Hepatocyte (in vitro differentiated cells): ENCODE results near the gene RTTN.

Source experiments
- EZH2 ChIP-seq: fragments of 200-600 bp; sonication (generic); IDR thresholded peaks from 2 replicates; pipeline ENCODE4 v1.6.1; 2016; ENCODE audit warnings: antibody characterized with exemption, mild to moderate bottlenecking, borderline replicate concordance
- EZH2phosphoT487 ChIP-seq: fragments of 200-600 bp; sonication (generic); IDR thresholded peaks from one replicate; pipeline ENCODE4 v1.6.1; 2018; ENCODE audit warnings: antibody characterized with exemption, mild to moderate bottlenecking, low read depth, moderate library complexity; ENCODE audit not compliant: unreplicated experiment, severe bottlenecking

GRCh38 chr18:69980982-69981804 lies 224.3 kb downstream of the RTTN start:
- TF ChIP-seq EZH2phosphoT487: no peak
- TF ChIP-seq EZH2: no peak
